Caco-2 (cell line): ENCODE measurements around the gene EDARADD. TPM values are rescaled to one million over a fixed set of nuclear protein-coding genes. Genes with fewer than 3 reads are reported as not detected.

Experiments
- BruUV-seq: library from RNA; stranded (reverse); fragments of 400-500 nt; replicated peaks from 2 replicates; lab custom pipeline; 2021; lab: Mats Ljungman, UMichigan
- CTCF ChIA-PET: fragments of 300-600 bp; sonication (Branson Sonifier 250); formaldehyde crosslinking; loops from one replicate; lab custom pipeline; 2022; ENCODE audit warnings: antibody characterized with exemption; lab: Charles Lee
- POLR2A ChIA-PET: fragments of 300-600 bp; sonication (Branson Sonifier 250); formaldehyde crosslinking; loops from one replicate; lab custom pipeline; 2022; ENCODE audit warnings: antibody characterized with exemption; lab: Charles Lee
- DNase-seq, 2 experiments: peaks; one replicate each; pipeline versions ENCODE4 v3.0.0 to v3.0.0-alpha.2; 2020 to 2022
- H3K27me3 ChIP-seq: replicated peaks from 2 replicates; pipeline ENCODE4 v1.6.0; 2011; ENCODE audit warnings: low read length; ENCODE audit not compliant: control insufficient read depth, insufficient read depth
- H3K36me3 ChIP-seq: 2 replicates; pipeline ENCODE4 v1.5.1; 2011; ENCODE audit warnings: low read length; ENCODE audit not compliant: control insufficient read depth, insufficient read depth
- H3K4me1 ChIP-seq: fragments of 250-450 bp; sonication (Bioruptor Pico); 2 replicates; pipeline ENCODE4 v1.5.1; 2020; ENCODE audit warnings: mild to moderate bottlenecking
- H3K4me3 ChIP-seq: 2 replicates; pipeline ENCODE4 v1.5.1; 2011; ENCODE audit warnings: low read depth, mild to moderate bottlenecking, control low read depth, low read length
- H3K9me3 ChIP-seq: fragments of 250-450 bp; sonication (Bioruptor Pico); 2 replicates; pipeline ENCODE4 v1.5.1; 2020; ENCODE audit warnings: mild to moderate bottlenecking, moderate library complexity
- H3K27ac Mint-ChIP-seq: one replicate; pipeline ENCODE4 v1.8.0; 2022; ENCODE audit warnings: mixed read lengths; ENCODE audit not compliant: unreplicated experiment
- H3K27me3 Mint-ChIP-seq: one replicate; pipeline ENCODE4 v1.8.0; 2022; ENCODE audit warnings: mixed read lengths; ENCODE audit not compliant: insufficient read depth, unreplicated experiment
- H3K36me3 Mint-ChIP-seq: one replicate; pipeline ENCODE4 v1.8.0; 2022; ENCODE audit warnings: mild to moderate bottlenecking, mixed read lengths; ENCODE audit not compliant: insufficient read depth, unreplicated experiment
- H3K4me1 Mint-ChIP-seq: one replicate; pipeline ENCODE4 v1.8.0; 2022; ENCODE audit warnings: low read depth, mixed read lengths; ENCODE audit not compliant: unreplicated experiment
- H3K4me3 Mint-ChIP-seq: one replicate; pipeline ENCODE4 v1.8.0; 2022; ENCODE audit warnings: mild to moderate bottlenecking, moderate library complexity, mixed read lengths; ENCODE audit not compliant: unreplicated experiment
- H3K9me3 Mint-ChIP-seq: one replicate; pipeline ENCODE4 v1.8.0; 2022; ENCODE audit warnings: mixed read lengths; ENCODE audit not compliant: unreplicated experiment
- CTCF ChIP-seq, 2 experiments: fragments of 200-600 bp in 1 of 2; IDR thresholded peaks; 1 replicate in 1 of 2; 2 replicates in 1 of 2; pipeline versions ENCODE4 v1.5.1 to v1.8.0; 2011 to 2022; ENCODE audit warnings: antibody characterized with exemption in 1 of 2, control low read depth in 1 of 2, inconsistent platforms in 1 of 2, low read depth in 1 of 2, low read length in 1 of 2, mild to moderate bottlenecking in 1 of 2, moderate library complexity in 1 of 2; ENCODE audit not compliant: insufficient read depth in 1 of 2, severe bottlenecking in 1 of 2, unreplicated experiment in 1 of 2
- intact Hi-C: fragments of 100-400 bp; cut with micrococcal nuclease; formaldehyde crosslinking; loops from one replicate; pipeline ENCODE4 v1.10.0; 2022; ENCODE audit not compliant: unreplicated experiment
- total RNA-seq: library from RNA; stranded (reverse); gene quantifications from 2 replicates; pipeline ENCODE4 v1.2.3, GENCODE V29; 2022

EDARADD gene
- total RNA-seq, 1 experiment from 2014 or later, result 14.4 TPM

GRCh38 chr1:236469466-236469865 lies 75.4 kb downstream of the EDARADD start:
- no peak overlapping the region for H3K27ac Mint-ChIP-seq
- no TSS peak for BruUV-seq
- peaks cover 11% of the 10 kb centered on the region for H3K4me1 Mint-ChIP-seq
- H3K4me3 ChIP-seq, result no peak overlapping the region
- H3K4me1 ChIP-seq, result peaks cover 6% of the 10 kb centered on the region; the same call in 1 of the 2 replicates
- H3K9me3 Mint-ChIP-seq, result no peaks in the 10 kb centered on the region
- no peaks in the 10 kb centered on the region for H3K27me3 ChIP-seq
- no peak for TF ChIP-seq CTCF (IDR thresholded peaks at IDR 0.05; ENCODE audit: insufficient read depth in 1 of 2, low read depth in 1 of 2, low read length in 1 of 2, severe bottlenecking in 1 of 2, unreplicated experiment in 1 of 2)
- ChIA-PET POLR2A (no interaction called here), CTCF (no interaction called here)
- no peaks in the 10 kb centered on the region for H3K9me3 ChIP-seq
- DNase-seq, result no peak
- no peak overlapping the region for H3K4me3 Mint-ChIP-seq
- intact Hi-C loops, result no loop called here
- H3K27me3 Mint-ChIP-seq, result no peaks in the 10 kb centered on the region
- no peaks in the 10 kb centered on the region for H3K36me3 ChIP-seq
- H3K36me3 Mint-ChIP-seq, result peaks cover 18% of the 10 kb centered on the region

GRCh38 chr1:236471096-236471495 lies 77.0 kb downstream of the EDARADD start:
- Mint-ChIP-seq H3K27ac (no peak overlapping the region), H3K4me1 (no peaks in the 10 kb centered on the region), H3K27me3 (no peaks in the 10 kb centered on the region), H3K9me3 (no peaks in the 10 kb centered on the region), H3K36me3 (peaks cover 13% of the 10 kb centered on the region), H3K4me3 (no peak overlapping the region)
- no TSS peak for BruUV-seq
- no peak for TF ChIP-seq CTCF (IDR thresholded peaks at IDR 0.05; ENCODE audit: insufficient read depth in 1 of 2, low read depth in 1 of 2, low read length in 1 of 2, severe bottlenecking in 1 of 2, unreplicated experiment in 1 of 2)
- CTCF ChIA-PET, result no interaction called here
- intact Hi-C loops, result no loop called here
- POLR2A ChIA-PET, result no interaction called here
- DNase-seq, result no peak
- Histone ChIP-seq H3K36me3 (no peaks in the 10 kb centered on the region), H3K9me3 (no peaks in the 10 kb centered on the region), H3K4me1 (peaks cover 6% of the 10 kb centered on the region; the same call in 1 of the 2 replicates), H3K4me3 (no peak overlapping the region), H3K27me3 (no peaks in the 10 kb centered on the region)

- no TSS peak for BruUV-seq
- Mint-ChIP-seq H3K4me1 (no peaks in the 10 kb centered on the region), H3K9me3 (no peaks in the 10 kb centered on the region), H3K27ac (no peak overlapping the region), H3K36me3 (peaks cover 13% of the 10 kb centered on the region), H3K27me3 (no peaks in the 10 kb centered on the region), H3K4me3 (no peak overlapping the region)
- ChIA-PET CTCF (interaction anchor here (0.6 kb wide), 1 partner anchor 148 kb away, joined by 3 read pairs; no protein-coding TSS in a partner anchor), POLR2A (no interaction called here)
- no peaks in the 10 kb centered on the region for H3K36me3 ChIP-seq
- H3K4me3 ChIP-seq, result no peak overlapping the region
- no peak for TF ChIP-seq CTCF (IDR thresholded peaks at IDR 0.05; ENCODE audit: insufficient read depth in 1 of 2, low read depth in 1 of 2, low read length in 1 of 2, severe bottlenecking in 1 of 2, unreplicated experiment in 1 of 2)
- intact Hi-C loops, result no loop called here
- no peaks in the 10 kb centered on the region for H3K9me3 ChIP-seq
- H3K4me1 ChIP-seq, result peaks cover 6% of the 10 kb centered on the region; the same call in 1 of the 2 replicates
- H3K27me3 ChIP-seq, result no peaks in the 10 kb centered on the region
- no peak for DNase-seq
Observed at GRCh38 chr1:236471653-236472052, 77.6 kb downstream of the EDARADD start.
